K562 (cell line): ENCODE measurements around the gene ATP9B. TPM values are rescaled to one million over a fixed set of nuclear protein-coding genes. Genes with fewer than 3 reads are reported as not detected.

Experiments
- ATAC-seq: fragments of 200-7000 bp; cut with Tn5 transposase; 3 replicates; pipeline ENCODE4 v1.9.1; 2020; ENCODE audit warnings: moderate library complexity
- BruUV-seq: library from RNA; stranded (reverse); fragments of 400-500 nt; replicated peaks from 2 replicates; lab custom pipeline; 2021; lab: Mats Ljungman, UMichigan
- CTCF ChIA-PET: fragments of 300-600 bp; formaldehyde crosslinking; extraction: SDS; loops from one replicate; lab custom pipeline; 2021; ENCODE audit warnings: low intra/inter-chr PET ratio; lab: Yijun Ruan, JAX
- POLR2A ChIA-PET: fragments of 300-600, 350-650 bp; sonication (Branson Sonifier 250); formaldehyde crosslinking; extraction: SDS; loops from one replicate; lab custom pipeline; 2021; ENCODE audit warnings: antibody characterized with exemption, inconsistent platforms; lab: Yijun Ruan, JAX
- DNase-seq, 4 experiments: peaks; one replicate each; pipeline versions ENCODE4 v3.0.0 to v3.0.0-alpha.2; 2011 to 2018; ENCODE audit warnings: low spot score in 3 of 4, mixed read lengths in 3 of 4; ENCODE audit errors: extremely low read depth in 1 of 4
- FAIRE-seq: peaks from 2 replicates; lab custom pipeline; 2011; peaks lifted over from hg19 to GRCh38; lab: Jason Lieb, UNC
- H2AFZ ChIP-seq: 2 replicates; pipeline ENCODE4 v1.6.0; 2011; ENCODE audit warnings: low read depth, low read length, control low read depth, inconsistent platforms
- H3K27ac ChIP-seq: fragments of 200-600 bp; 3 replicates; pipeline ENCODE4 v1.8.0; 2011; ENCODE audit warnings: low read depth, mild to moderate bottlenecking, control low read depth, inconsistent platforms, low read length, moderate library complexity, mixed read lengths; ENCODE audit errors: extremely low read depth
- H3K27me3 ChIP-seq, 2 experiments: fragments of 300-600 bp in 1 of 2; 2 replicates in 1 of 2; 3 replicates in 1 of 2; pipeline versions ENCODE4 v1.6.0 to v1.8.0; 2011; ENCODE audit warnings: inconsistent platforms in 2 of 2, low read length in 2 of 2, mild to moderate bottlenecking in 1 of 2, mixed read lengths in 1 of 2, moderate library complexity in 1 of 2; ENCODE audit not compliant: control insufficient read depth in 2 of 2, insufficient read depth in 2 of 2
- H3K36me3 ChIP-seq: fragments of 300-600 bp; 3 replicates; pipeline ENCODE4 v1.8.0; 2011; ENCODE audit warnings: mild to moderate bottlenecking, low read length, inconsistent platforms; ENCODE audit not compliant: control insufficient read depth, insufficient read depth
- H3K4me1 ChIP-seq, 2 experiments: fragments of 200-600 bp in 1 of 2; replicated peaks in 1 of 2; 2 replicates in 1 of 2; 3 replicates in 1 of 2; pipeline versions ENCODE4 v1.5.1 to v1.8.0; 2011; ENCODE audit warnings: inconsistent platforms in 2 of 2, low read length in 2 of 2, mild to moderate bottlenecking in 1 of 2, mixed read lengths in 1 of 2, moderate library complexity in 1 of 2; ENCODE audit not compliant: control insufficient read depth in 2 of 2, insufficient read depth in 2 of 2
- H3K4me2 ChIP-seq: 2 replicates; pipeline ENCODE4 v1.6.1; 2011; ENCODE audit warnings: low read length, control low read depth, inconsistent platforms, mixed read lengths; ENCODE audit not compliant: insufficient read depth
- H3K4me3 ChIP-seq: fragments of 200-600 bp; sonication (generic), shearing (Covaris generic); 2 replicates; pipeline ENCODE4 v1.5.1; 2016; ENCODE audit warnings: control low read depth, inconsistent platforms
- H3K79me2 ChIP-seq: fragments of 200-600 bp; 3 replicates; pipeline ENCODE4 v1.8.0; 2011; ENCODE audit warnings: low read length, inconsistent platforms; ENCODE audit not compliant: control insufficient read depth, insufficient read depth
- H3K9ac ChIP-seq, 2 experiments: 2 replicates each; pipeline versions ENCODE4 v1.6.0 to v1.6.1; 2011; ENCODE audit warnings: low read depth in 2 of 2, low read length in 2 of 2, control low read depth in 1 of 2, inconsistent platforms in 1 of 2, mild to moderate bottlenecking in 1 of 2, mixed read lengths in 1 of 2; ENCODE audit not compliant: insufficient read depth in 1 of 2
- H3K9me1 ChIP-seq: one replicate; pipeline ENCODE4 v1.6.0; 2011; ENCODE audit warnings: inconsistent platforms, mild to moderate bottlenecking, low read length, moderate library complexity; ENCODE audit not compliant: control insufficient read depth, insufficient read depth
- H3K9me3 ChIP-seq: replicated peaks from 2 replicates; pipeline ENCODE4 v1.5.1; 2011; ENCODE audit warnings: low read depth, low read length, inconsistent platforms; ENCODE audit not compliant: control insufficient read depth, insufficient read depth
- H4K20me1 ChIP-seq: replicated peaks from 2 replicates; pipeline ENCODE4 v1.6.1; 2011; ENCODE audit warnings: low read length, inconsistent platforms, mixed read lengths; ENCODE audit not compliant: control insufficient read depth, insufficient read depth
- TEAD4 ChIP-seq, 2 experiments: sonication (generic) in 1 of 2; formaldehyde crosslinking in 1 of 2; IDR thresholded peaks; 2 replicates each; pipeline versions ENCODE4 v1.6.1 to v1.8.0; 2012 to 2022; ENCODE audit warnings: borderline replicate concordance in 1 of 2, inconsistent platforms in 1 of 2, low read length in 1 of 2, mild to moderate bottlenecking in 1 of 2, missing genetic modification reagents in 1 of 2
- THRAP3 ChIP-seq: fragments of 450-650 bp; IDR thresholded peaks from 2 replicates; pipeline ENCODE4 v1.6.1; 2016; ENCODE audit warnings: mild to moderate bottlenecking, inconsistent platforms, borderline replicate concordance
- ZNF507 ChIP-seq: conservative IDR thresholded peaks from 2 replicates; pipeline ENCODE4 v1.6.1; 2017; ENCODE audit warnings: missing genetic modification characterization, missing compliant biosample characterization
- ZNF609 ChIP-seq: sonication (generic); formaldehyde crosslinking; IDR thresholded peaks from 2 replicates; pipeline ENCODE4 v1.8.1; 2023; ENCODE audit warnings: missing genetic modification reagents, mild to moderate bottlenecking, borderline replicate concordance
- WGBS: fragments of 100-300 bp; shearing (Covaris generic); methylation state at CpG from one replicate; pipeline ENCODE4 v1.1.6; 2016; ENCODE audit warnings: low coverage, mixed read lengths; ENCODE audit not compliant: insufficient coverage; ENCODE audit errors: missing lambda C conversion rate; 5-methylcytosine and 5-hydroxymethylcytosine counted together
- in situ Hi-C: fragments of 300-500 bp; cut with MboI; formaldehyde crosslinking; loops from 4 replicates; pipeline ENCODE4 v1.15.0; 2018; ENCODE audit warnings: inconsistent platforms, mixed read lengths
- intact Hi-C: fragments of 100-400 bp; cut with micrococcal nuclease; formaldehyde crosslinking; loops from 2 replicates; pipeline ENCODE4 v1.14.2; 2022
- polyA plus RNA-seq, 8 experiments: library from polyadenylated mRNA; depleted of rRNA in 4 of 8; stranded (reverse) in 5 of 8; unstranded in 3 of 8; fragments of >200 nt; fragmentation: Nextera tagmentation in 2 of 8; fragmentation: Illumina TruSeq in 1 of 8; extraction: Ambion mirVana in 2 of 8; extraction: Trizol in 1 of 8; gene quantifications; 2 replicates each; pipeline versions ENCODE4 v1.2.1 to v1.2.3, GENCODE V29; 2011 to 2014; ENCODE audit warnings: inconsistent platforms in 1 of 8, missing spikeins in 1 of 8
- total RNA-seq, 7 experiments: library from RNA; depleted of rRNA in 6 of 7; stranded (reverse); fragments of >200 nt in 6 of 7; fragmentation: Illumina TruSeq in 2 of 7; extraction: Trizol in 2 of 7; gene quantifications; 2 replicates each; pipeline versions ENCODE4 v1.2.1 to v1.2.3, GENCODE V29; 2011 to 2021; ENCODE audit warnings: low replicate concordance in 1 of 7

The ATP9B gene
- total and polyA plus RNA-seq, 9 of the 15 experiments (the other 6 are each of a cell fraction or from before 2014, with no cell fraction given) = 0.66 to 13.2 (median 7.9) TPM

- BruUV-seq = no TSS peak
- DNase-seq = no peak
- ATAC-seq = no peak
These were observed 231.2 kb downstream of the ATP9B start for GRCh38 chr18:79300413-79300812.

More at GRCh38 chr18:79300413-79300812, 231.2 kb downstream of the ATP9B start:
- CTCF ChIA-PET = no interaction called here
- Histone ChIP-seq H2AFZ (no peak overlapping the region), H3K9ac (no peak overlapping the region; a peak in 1 of 4 replicates), H3K36me3 (no peaks in the 10 kb centered on the region; the same call in 2 of the 3 replicates), H3K27ac (no peak overlapping the region), H3K79me2 (no peaks in the 10 kb centered on the region), H3K4me1 (no peaks in the 10 kb centered on the region; a peak in 1 of 5 replicates), H3K27me3 (no peaks in the 10 kb centered on the region), H4K20me1 (no peaks in the 10 kb centered on the region), H3K9me1 (no peaks in the 10 kb centered on the region), H3K4me2 (no peak overlapping the region), H3K4me3 (no peak overlapping the region), H3K9me3 (no peaks in the 10 kb centered on the region)
- TF ChIP-seq TEAD4 (IDR thresholded peaks at IDR 0.05; ENCODE audit: low read length) = no peak
- no peak for TF ChIP-seq TEAD4 (CRISPR knock-in tag; IDR thresholded peaks at IDR 0.05; ENCODE audit: borderline replicate concordance)
- no peak for TF ChIP-seq THRAP3
- TF ChIP-seq ZNF609 (CRISPR knock-in tag) = no peak
- no peak for TF ChIP-seq ZNF507 (tag)
- WGBS = 54% methylated on average over 3 of the region's 9 CpGs
- FAIRE-seq = no peak
- in situ Hi-C loops = no loop called here
- intact Hi-C loops = no loop called here
- POLR2A ChIA-PET = no interaction called here
